Chondrocyte (in vitro differentiated cells): ENCODE data around the gene CEP128. TPM values are rescaled to one million over a fixed set of nuclear protein-coding genes. Genes with fewer than 3 reads are reported as not detected.
"Not testable (repeated sequence)": the region's sequence is repeated elsewhere in the genome, so short reads cannot be mapped to it uniquely, and the experiment has no call there.

Source experiments
- DNase-seq: peaks from one replicate; pipeline ENCODE4 v3.0.0; 2021; ENCODE audit warnings: mixed read lengths, low spot score
- H3K27ac Mint-ChIP-seq: one replicate; pipeline ENCODE4 v1.8.0; 2021; ENCODE audit warnings: mild to moderate bottlenecking, moderate library complexity, mixed read lengths; ENCODE audit not compliant: unreplicated experiment
- H3K27me3 Mint-ChIP-seq: 2 replicates; pipeline ENCODE4 v1.8.0; 2021; ENCODE audit warnings: low read depth, mixed read lengths
- H3K36me3 Mint-ChIP-seq: 2 replicates; pipeline ENCODE4 v1.8.0; 2021; ENCODE audit warnings: low read depth, mixed read lengths
- H3K4me1 Mint-ChIP-seq: 2 replicates; pipeline ENCODE4 v1.8.0; 2021; ENCODE audit warnings: low read depth, mild to moderate bottlenecking, mixed read lengths
- H3K4me3 Mint-ChIP-seq: one replicate; pipeline ENCODE4 v1.8.0; 2021; ENCODE audit warnings: mild to moderate bottlenecking, moderate library complexity, mixed read lengths; ENCODE audit not compliant: unreplicated experiment
- H3K9me3 Mint-ChIP-seq: 2 replicates; pipeline ENCODE4 v1.8.0; 2021; ENCODE audit warnings: low read depth, mixed read lengths
- total RNA-seq: library from RNA; stranded (reverse); gene quantifications from 3 replicates; pipeline ENCODE4 v1.2.1, GENCODE V29; 2021
- TF ChIP-seq, protein P1 (sequence below): fragments of 200-600 bp; sonication (generic); IDR thresholded peaks from 2 replicates; pipeline ENCODE4 v1.5.0; 2021; ENCODE audit warnings: antibody characterized with exemption, mild to moderate bottlenecking, moderate library complexity

CEP128 gene
- total RNA-seq, 1 donor from 2014 or later: 3.5 TPM

- H3K4me1 Mint-ChIP-seq: peaks cover 6% of the 10 kb centered on the region
These were observed 17.0 kb downstream of the CEP128 start for GRCh38 chr14:80924365-80925103.

DNA sequence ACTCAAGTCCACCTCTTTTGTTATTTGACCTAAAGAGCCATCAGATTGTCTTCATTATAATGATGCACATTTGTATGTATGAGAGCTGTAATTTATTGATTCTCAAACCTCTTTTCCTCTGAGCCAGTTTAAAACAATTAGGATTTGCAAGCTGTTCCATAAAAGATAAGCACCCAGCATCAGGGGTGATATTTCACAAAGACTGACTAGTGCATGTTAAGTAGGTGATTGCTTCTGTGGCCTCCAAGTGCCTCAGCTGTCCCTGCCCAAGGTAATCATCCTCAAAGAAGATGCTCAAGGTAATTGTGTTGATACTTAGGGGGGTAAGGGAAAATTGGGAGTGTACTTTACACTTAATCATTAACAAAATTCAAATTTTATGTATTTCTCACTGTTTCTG lies 18.2 kb downstream of the CEP128 start:
- H3K27me3 Mint-ChIP-seq: no peaks in the 10 kb centered on the region
- peaks cover 10% of the 10 kb centered on the region for H3K9me3 Mint-ChIP-seq
- no peak overlapping the region for H3K4me3 Mint-ChIP-seq
- peaks cover 6% of the 10 kb centered on the region for H3K4me1 Mint-ChIP-seq
- H3K36me3 Mint-ChIP-seq: no peaks in the 10 kb centered on the region
- no peak overlapping the region for H3K27ac Mint-ChIP-seq
- TF ChIP-seq, protein P1, sequence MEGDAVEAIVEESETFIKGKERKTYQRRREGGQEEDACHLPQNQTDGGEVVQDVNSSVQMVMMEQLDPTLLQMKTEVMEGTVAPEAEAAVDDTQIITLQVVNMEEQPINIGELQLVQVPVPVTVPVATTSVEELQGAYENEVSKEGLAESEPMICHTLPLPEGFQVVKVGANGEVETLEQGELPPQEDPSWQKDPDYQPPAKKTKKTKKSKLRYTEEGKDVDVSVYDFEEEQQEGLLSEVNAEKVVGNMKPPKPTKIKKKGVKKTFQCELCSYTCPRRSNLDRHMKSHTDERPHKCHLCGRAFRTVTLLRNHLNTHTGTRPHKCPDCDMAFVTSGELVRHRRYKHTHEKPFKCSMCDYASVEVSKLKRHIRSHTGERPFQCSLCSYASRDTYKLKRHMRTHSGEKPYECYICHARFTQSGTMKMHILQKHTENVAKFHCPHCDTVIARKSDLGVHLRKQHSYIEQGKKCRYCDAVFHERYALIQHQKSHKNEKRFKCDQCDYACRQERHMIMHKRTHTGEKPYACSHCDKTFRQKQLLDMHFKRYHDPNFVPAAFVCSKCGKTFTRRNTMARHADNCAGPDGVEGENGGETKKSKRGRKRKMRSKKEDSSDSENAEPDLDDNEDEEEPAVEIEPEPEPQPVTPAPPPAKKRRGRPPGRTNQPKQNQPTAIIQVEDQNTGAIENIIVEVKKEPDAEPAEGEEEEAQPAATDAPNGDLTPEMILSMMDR: no peak
- no peak for DNase-seq

More at GRCh38 chr14:80924365-80925103, 17.0 kb downstream of the CEP128 start:
- Mint-ChIP-seq H3K36me3 (peaks cover 3% of the 10 kb centered on the region), H3K9me3 (peaks cover 21% of the 10 kb centered on the region), H3K4me3 (no peak overlapping the region), H3K27ac (no peak overlapping the region), H3K27me3 (no peaks in the 10 kb centered on the region)
- DNase-seq: no peak
- TF ChIP-seq, protein P1: no peak

DNA sequence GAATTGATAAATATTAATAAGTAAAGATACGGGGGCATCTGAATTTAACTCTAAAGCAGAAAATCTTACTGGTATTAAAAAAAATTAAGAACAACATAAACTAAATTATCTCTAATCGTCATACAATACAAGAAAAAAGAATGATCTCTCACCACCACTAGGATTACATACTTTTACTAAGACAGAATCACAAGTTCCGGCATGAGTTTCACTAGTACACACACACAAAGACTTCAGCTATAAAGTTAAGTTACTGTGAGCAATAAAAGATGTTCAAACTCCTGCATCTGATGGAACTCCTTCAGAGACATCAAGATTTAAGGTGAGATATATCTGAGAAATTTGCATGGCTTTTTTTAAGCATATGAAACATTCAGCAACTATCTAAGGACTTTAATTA lies 21.9 kb downstream of the CEP128 start:
- Mint-ChIP-seq H3K36me3 (peaks cover 3% of the 10 kb centered on the region), H3K9me3 (no peaks in the 10 kb centered on the region), H3K27ac (no peak overlapping the region), H3K4me3 (no peak overlapping the region), H3K4me1 (no peaks in the 10 kb centered on the region), H3K27me3 (no peaks in the 10 kb centered on the region)
- DNase-seq: no peak
- TF ChIP-seq, protein P1: no peak

DNA sequence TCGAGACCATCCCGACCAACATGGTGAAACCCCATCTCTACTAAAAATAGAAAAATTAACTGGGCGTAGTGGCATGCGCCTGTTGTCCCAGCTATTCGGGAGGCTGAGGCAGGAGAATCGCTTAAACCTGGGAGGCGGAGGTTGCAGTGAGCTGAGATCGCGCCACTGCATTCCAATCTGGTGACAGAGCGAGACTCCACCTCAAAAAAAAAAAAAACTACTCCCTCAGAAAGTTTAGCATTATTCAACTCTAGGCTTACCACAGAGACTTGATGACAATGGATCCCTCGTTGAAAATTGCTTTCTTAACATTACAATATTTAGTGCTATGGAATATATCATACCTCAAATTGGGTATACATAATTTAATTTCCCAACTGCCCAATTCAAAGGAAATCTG lies 29.5 kb downstream of the CEP128 start:
- H3K4me3 Mint-ChIP-seq, H3K27ac Mint-ChIP-seq, DNase-seq, H3K36me3 Mint-ChIP-seq, H3K4me1 Mint-ChIP-seq, H3K9me3 Mint-ChIP-seq, H3K27me3 Mint-ChIP-seq: not testable (repeated sequence)

DNA sequence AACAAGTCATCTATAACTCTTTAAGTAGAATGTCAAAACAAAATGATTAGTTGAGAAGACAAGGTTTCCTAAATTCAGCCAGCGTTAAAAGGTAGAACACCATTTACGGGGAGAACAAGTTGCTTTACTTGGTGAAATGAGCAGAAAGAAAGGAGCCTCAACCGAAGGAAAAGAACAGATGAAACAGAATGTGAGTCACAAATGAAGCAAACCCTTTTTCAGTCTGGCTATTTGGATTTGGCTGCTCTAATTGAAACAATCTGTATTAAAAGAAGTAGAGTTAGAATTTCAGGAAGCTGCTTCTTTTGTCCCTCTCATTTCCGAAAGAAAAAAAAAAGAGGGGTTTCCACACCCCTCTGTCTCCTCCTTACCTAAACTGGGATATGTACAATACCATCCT lies 34.6 kb downstream of the CEP128 start:
- H3K27ac Mint-ChIP-seq: no peak overlapping the region
- no peak for DNase-seq

More for the DNA sequence above, 34.6 kb downstream of the CEP128 start:
- H3K4me3 Mint-ChIP-seq: no peak overlapping the region
- H3K27me3 Mint-ChIP-seq: no peaks in the 10 kb centered on the region
- TF ChIP-seq, protein P1: no peak
- H3K4me1 Mint-ChIP-seq: no peaks in the 10 kb centered on the region
- no peaks in the 10 kb centered on the region for H3K9me3 Mint-ChIP-seq
- no peaks in the 10 kb centered on the region for H3K36me3 Mint-ChIP-seq
